Cardiac muscle cell (in vitro differentiated cells and primary cell): ENCODE data around the gene LCN6. TPM values are rescaled to one million over a fixed set of nuclear protein-coding genes. Genes with fewer than 3 reads are reported as not detected.

Experiments used
- DNase-seq, 2 donors: peaks; one replicate each; pipeline versions ENCODE4 v3.0.0 to v3.0.0-alpha.2; 2010 to 2017; ENCODE audit warnings: low read depth in 1 of 2, low spot score in 1 of 2
- H3K27ac ChIP-seq: fragments of 200-600 bp; sonication (generic); 2 replicates; pipeline ENCODE4 v1.5.1; 2016
- H3K27me3 ChIP-seq: fragments of 200-600 bp; sonication (generic); 2 replicates; pipeline ENCODE4 v1.6.0; 2016; ENCODE audit warnings: control low read depth
- H3K36me3 ChIP-seq: fragments of 200-600 bp; sonication (generic); 2 replicates; pipeline ENCODE4 v1.5.1; 2016; ENCODE audit warnings: control low read depth
- H3K4me1 ChIP-seq: fragments of 200-600 bp; sonication (generic); 2 replicates; pipeline ENCODE4 v1.8.1; 2017; ENCODE audit warnings: low read depth, mild to moderate bottlenecking, mixed run types
- H3K4me3 ChIP-seq: fragments of 200-600 bp; sonication (generic); 2 replicates; pipeline ENCODE4 v1.5.1; 2016; ENCODE audit warnings: mild to moderate bottlenecking
- H3K9me3 ChIP-seq: fragments of 200-600 bp; sonication (generic); 2 replicates; pipeline ENCODE4 v1.5.1; 2017; ENCODE audit warnings: low read depth, mild to moderate bottlenecking, control low read depth
- polyA plus RNA-seq: library from polyadenylated mRNA; unstranded; fragments of >200 nt; fragmentation: Nextera tagmentation; extraction: Ambion mirVana; gene quantifications from 2 replicates; pipeline ENCODE4 v1.2.1, GENCODE V29; 2016
- total RNA-seq: library from RNA; depleted of rRNA; stranded (reverse); fragments of >200 nt; gene quantifications from 2 replicates; pipeline ENCODE4 v1.2.3, GENCODE V29; 2016
- TF ChIP-seq, protein P1 (sequence below): IDR thresholded peaks from 2 replicates; pipeline ENCODE4 v1.5.1; 2012; ENCODE audit warnings: low read depth, mild to moderate bottlenecking, low read length

Gene LCN6
- total and polyA plus RNA-seq, 2 experiments from 2014 or later: not detected

DNA sequence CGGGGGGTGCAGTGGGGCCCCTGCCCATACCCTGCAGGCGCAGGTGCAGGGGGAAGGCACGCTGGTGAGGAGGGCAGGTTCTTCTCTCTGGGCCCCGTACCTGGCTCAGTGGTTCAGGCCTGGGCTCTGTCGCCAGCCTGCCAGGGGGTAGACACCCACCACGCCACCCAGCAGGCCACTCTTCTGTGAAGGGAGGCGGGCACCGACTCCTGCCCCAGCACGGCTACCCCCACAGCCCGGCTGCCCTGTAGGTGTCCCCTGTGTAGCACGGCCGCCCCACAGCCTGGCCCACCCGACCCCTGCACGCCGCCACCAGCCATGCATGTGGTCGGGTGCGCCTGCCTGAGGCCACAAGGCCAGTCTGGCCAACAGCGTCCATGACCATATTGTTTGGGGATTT, 1.7 kb downstream of the LCN6 start:
- Histone ChIP-seq H3K4me3 (no peak overlapping the region), H3K27me3 (no peaks in the 10 kb centered on the region), H3K27ac (no peak overlapping the region), H3K9me3 (no peaks in the 10 kb centered on the region), H3K4me1 (no peaks in the 10 kb centered on the region), H3K36me3 (no peaks in the 10 kb centered on the region)
- TF ChIP-seq, protein P1, sequence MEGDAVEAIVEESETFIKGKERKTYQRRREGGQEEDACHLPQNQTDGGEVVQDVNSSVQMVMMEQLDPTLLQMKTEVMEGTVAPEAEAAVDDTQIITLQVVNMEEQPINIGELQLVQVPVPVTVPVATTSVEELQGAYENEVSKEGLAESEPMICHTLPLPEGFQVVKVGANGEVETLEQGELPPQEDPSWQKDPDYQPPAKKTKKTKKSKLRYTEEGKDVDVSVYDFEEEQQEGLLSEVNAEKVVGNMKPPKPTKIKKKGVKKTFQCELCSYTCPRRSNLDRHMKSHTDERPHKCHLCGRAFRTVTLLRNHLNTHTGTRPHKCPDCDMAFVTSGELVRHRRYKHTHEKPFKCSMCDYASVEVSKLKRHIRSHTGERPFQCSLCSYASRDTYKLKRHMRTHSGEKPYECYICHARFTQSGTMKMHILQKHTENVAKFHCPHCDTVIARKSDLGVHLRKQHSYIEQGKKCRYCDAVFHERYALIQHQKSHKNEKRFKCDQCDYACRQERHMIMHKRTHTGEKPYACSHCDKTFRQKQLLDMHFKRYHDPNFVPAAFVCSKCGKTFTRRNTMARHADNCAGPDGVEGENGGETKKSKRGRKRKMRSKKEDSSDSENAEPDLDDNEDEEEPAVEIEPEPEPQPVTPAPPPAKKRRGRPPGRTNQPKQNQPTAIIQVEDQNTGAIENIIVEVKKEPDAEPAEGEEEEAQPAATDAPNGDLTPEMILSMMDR: no peak
- DNase-seq: no peak

DNA sequence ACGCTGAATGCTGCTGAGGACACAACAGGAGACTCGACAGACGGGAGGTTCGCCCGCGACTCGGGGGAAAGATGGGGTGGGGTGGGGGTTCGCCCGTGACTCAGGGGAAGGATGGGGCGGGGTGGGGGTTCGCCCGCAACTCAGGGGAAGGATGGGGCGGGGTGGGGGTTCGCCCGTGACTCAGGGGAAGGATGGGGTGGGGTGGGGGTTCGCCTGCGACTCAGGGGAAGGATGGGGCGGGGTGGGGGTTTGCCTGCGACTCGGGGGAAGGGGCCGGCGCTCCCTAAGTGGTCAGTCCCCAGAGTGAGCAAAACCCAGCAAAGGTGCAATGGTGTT, 2.2 kb downstream of the LCN6 start:
- TF ChIP-seq, protein P1: no peak
- Histone ChIP-seq H3K27me3 (no peaks in the 10 kb centered on the region), H3K9me3 (no peaks in the 10 kb centered on the region), H3K36me3 (no peaks in the 10 kb centered on the region), H3K27ac (no peak overlapping the region), H3K4me3 (no peak overlapping the region), H3K4me1 (no peaks in the 10 kb centered on the region)
- DNase-seq: no peak

DNA sequence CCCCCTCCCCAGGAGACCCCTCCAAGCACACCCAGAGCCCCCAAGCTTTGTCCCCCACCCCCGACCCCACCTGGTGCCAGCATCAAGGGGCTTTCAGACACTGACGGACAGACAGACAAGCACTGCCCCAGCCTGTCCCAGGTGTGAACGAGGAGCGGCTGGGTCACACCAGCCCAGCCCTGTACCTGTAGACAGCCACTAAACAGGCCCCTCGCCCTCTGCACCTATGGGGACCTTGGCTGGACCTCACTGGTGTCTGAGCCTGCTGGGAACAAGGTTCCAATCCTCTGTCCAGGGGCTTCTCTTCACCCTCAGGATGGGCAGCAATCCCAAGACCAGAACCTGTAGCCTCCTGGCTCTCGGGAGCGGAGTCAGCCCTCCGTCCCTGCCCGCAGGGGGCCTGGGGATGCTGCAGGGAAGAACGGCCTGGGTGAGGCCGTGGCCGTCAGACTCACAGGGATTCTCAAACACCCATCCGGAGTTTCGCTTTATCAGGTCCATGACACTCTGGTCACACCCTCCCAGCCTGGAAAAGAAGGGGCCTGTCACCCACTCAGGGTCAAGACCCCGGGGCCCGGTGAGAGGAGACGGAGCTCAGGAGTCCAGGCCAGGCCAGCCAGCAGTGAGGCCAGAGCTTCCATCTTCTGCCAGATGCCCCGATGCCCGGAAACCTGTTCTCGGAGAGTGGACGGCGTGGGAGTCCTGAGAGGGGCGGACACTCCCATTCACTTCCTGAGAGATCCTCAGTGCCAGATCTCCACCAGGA, 2.8 kb downstream of the LCN6 start:
- H3K9me3 ChIP-seq: no peaks in the 10 kb centered on the region
- DNase-seq: no peak
- H3K4me3 ChIP-seq: no peak overlapping the region
- H3K27me3 ChIP-seq: no peaks in the 10 kb centered on the region
- H3K36me3 ChIP-seq: no peaks in the 10 kb centered on the region
- H3K27ac ChIP-seq: no peak overlapping the region
- no peaks in the 10 kb centered on the region for H3K4me1 ChIP-seq
- TF ChIP-seq, protein P1: no peak

DNA sequence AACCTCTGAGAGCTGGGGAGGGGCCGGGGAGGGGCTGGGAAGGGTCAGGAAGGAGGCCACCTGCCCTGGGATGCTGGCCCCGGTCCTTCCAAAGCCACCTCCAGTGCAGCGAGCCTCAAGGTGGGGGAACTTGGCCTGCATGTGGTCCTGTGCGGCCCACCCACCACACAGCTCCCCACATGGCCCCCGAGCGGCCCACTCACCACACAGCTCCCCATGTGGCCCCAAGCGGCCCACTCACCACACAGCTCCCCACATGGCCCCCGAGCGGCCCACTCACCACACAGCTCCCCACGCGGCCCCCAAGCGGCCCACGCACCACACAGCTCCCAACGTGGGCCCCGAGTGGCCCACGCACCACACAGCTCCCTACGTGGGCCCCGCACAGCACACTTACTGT, 3.6 kb downstream of the LCN6 start:
- no peaks in the 10 kb centered on the region for H3K36me3 ChIP-seq
- no peak overlapping the region for H3K27ac ChIP-seq
- no peak for DNase-seq
- H3K9me3 ChIP-seq: no peaks in the 10 kb centered on the region
- no peak overlapping the region for H3K4me3 ChIP-seq
- no peaks in the 10 kb centered on the region for H3K27me3 ChIP-seq
- no peaks in the 10 kb centered on the region for H3K4me1 ChIP-seq
- TF ChIP-seq, protein P1: no peak

DNA sequence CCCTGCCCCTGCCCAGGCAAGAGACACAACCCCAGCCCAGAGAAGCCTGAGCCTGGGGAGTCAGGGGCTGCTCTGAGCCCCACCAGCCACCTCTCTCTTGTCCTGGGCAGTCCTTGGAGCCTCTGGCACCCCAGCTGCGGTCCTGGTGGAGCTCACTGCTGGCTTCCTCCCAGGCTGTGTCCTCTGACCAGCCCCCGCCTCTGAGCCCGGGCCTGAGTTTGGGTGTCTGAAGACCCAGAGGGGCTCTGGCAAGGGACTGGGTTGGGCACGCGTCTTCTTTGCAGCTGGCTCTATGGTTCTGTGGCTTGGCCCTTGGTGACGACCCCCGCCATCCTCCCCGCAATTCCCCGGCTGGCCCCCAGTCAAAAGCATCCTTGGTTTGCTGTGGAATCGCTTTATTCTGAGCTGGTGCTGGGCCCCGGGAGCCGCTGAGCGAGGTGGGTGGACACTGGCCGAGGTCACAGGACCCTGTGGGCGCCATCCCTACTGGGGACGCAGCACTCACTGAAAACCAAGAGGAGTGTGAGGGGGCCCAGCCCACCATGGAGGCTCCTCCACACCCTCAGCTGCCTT, 4.6 kb downstream of the LCN6 start:
- no peak overlapping the region for H3K27ac ChIP-seq
- no peaks in the 10 kb centered on the region for H3K4me1 ChIP-seq
- no peaks in the 10 kb centered on the region for H3K36me3 ChIP-seq
- TF ChIP-seq, protein P1: no peak
- no peaks in the 10 kb centered on the region for H3K9me3 ChIP-seq
- DNase-seq: no peak
- H3K27me3 ChIP-seq: no peaks in the 10 kb centered on the region
- H3K4me3 ChIP-seq: no peak overlapping the region
